ENCODE results near the gene MOV10.

GRCh38 chr1:112638110-112638428, 36.4 kb upstream of the MOV10 start:
- TF ChIP-seq EP300 (IDR thresholded peaks at IDR 0.05; ENCODE audit: borderline replicate concordance in 1 of 2, low read depth in 1 of 2, low read length in 1 of 2) (no peak), ZBTB33 (IDR thresholded peaks at IDR 0.05; ENCODE audit: borderline replicate concordance, low read depth) (no peak), TEAD4 (IDR thresholded peaks at IDR 0.05; ENCODE audit: borderline replicate concordance, insufficient read depth) (no peak), CTCF (IDR thresholded peaks at IDR 0.05) (no peak), RAD21 (IDR thresholded peaks at IDR 0.05; ENCODE audit: low read length) (no peak), TCF12 (IDR thresholded peaks at IDR 0.05) (no peak), TAF1 (IDR thresholded peaks at IDR 0.05; ENCODE audit: borderline replicate concordance, low read depth, low read length) (no peak), PBX3 (IDR thresholded peaks at IDR 0.05) (no peak), GABPA (IDR thresholded peaks at IDR 0.05; ENCODE audit: low read depth) (no peak), POLR2AphosphoS5 (IDR thresholded peaks at IDR 0.05; ENCODE audit: low read depth, low read length) (no peak), FOXM1 (IDR thresholded peaks at IDR 0.05; ENCODE audit: low read depth) (no peak)
